ENCODE data around the gene MIB1.

DNA sequence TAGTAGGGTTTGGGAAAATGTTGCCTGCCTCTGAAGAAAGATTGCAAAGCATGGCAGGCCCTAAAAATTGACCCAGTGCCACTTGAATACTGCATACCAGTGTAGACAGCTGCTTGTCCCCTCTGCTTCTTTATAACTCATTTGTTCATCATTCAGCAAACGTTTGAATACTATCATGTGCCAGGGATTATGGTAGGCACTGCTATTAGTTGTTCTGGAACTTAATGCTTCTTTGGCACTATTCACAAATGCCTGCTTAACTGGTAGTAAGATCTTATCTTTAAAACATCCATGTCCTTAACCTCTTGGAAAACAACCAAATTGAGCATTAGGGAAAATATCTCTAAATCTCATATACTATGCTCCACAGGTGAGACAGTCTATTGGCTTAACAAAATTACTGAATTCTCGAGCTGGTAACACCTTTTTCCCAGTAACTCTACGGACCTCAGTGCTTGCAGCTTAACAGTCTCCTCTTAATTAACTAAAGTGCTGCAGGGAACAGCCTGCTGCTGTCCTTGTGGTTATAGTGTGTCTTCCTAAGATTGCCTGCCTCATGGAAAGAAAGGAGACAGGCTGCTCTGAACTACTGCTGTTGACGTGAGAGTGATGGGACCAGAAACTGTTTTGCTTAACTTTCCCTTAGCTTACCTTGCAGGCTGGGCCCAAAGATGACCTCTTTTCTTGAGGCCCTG lies 93.2 kb downstream of the MIB1 start:
- TF ChIP-seq GATA2 (IDR thresholded peaks at IDR 0.05; ENCODE audit: low read depth, low read length) (peak; percentile 11; the same call in 1 of the 2 replicates), GATA3 (IDR thresholded peaks at IDR 0.05; ENCODE audit: low read depth, low read length) (no peak; the same call in 1 of the 2 replicates)

Measured in SH-SY5Y (cell line).